H9 (cell line): Measurements from ENCODE around the gene HUS1. TPM values are rescaled to one million over a fixed set of nuclear protein-coding genes. Genes with fewer than 3 reads are reported as not detected.

Source experiments
- DNase-seq: peaks from one replicate; pipeline ENCODE4 v3.0.0-alpha.2; 2017
- H2AFZ ChIP-seq: one replicate; pipeline ENCODE4 v1.6.1; 2013; ENCODE audit warnings: mild to moderate bottlenecking, low read length, control low read depth, moderate library complexity
- H2AK5ac ChIP-seq: 2 replicates; pipeline ENCODE4 v1.6.1; 2013; ENCODE audit warnings: low read length, control low read depth, mixed read lengths; ENCODE audit not compliant: insufficient read length
- H2BK120ac ChIP-seq: one replicate; pipeline ENCODE4 v1.6.1; 2013; ENCODE audit warnings: low read depth, mild to moderate bottlenecking, low read length, control low read depth, inconsistent platforms; ENCODE audit not compliant: poor library complexity, severe bottlenecking
- H2BK12ac ChIP-seq: 2 replicates; pipeline ENCODE4 v1.6.1; 2013; ENCODE audit warnings: low read length, control low read depth, mixed read lengths, low read depth; ENCODE audit not compliant: insufficient read length
- H2BK15ac ChIP-seq: 2 replicates; pipeline ENCODE4 v1.6.1; 2013; ENCODE audit warnings: low read depth, low read length, control low read depth
- H2BK20ac ChIP-seq: one replicate; pipeline ENCODE4 v1.6.1; 2013; ENCODE audit warnings: low read depth, mild to moderate bottlenecking, low read length, control low read depth, inconsistent platforms; ENCODE audit not compliant: poor library complexity, severe bottlenecking
- H2BK5ac ChIP-seq: 2 replicates; pipeline ENCODE4 v1.6.1; 2013; ENCODE audit warnings: low read length, control low read depth, mixed read lengths; ENCODE audit not compliant: insufficient read length
- H3K14ac ChIP-seq: 2 replicates; pipeline ENCODE4 v1.6.1; 2013; ENCODE audit warnings: low read length, control low read depth; ENCODE audit not compliant: insufficient read depth
- H3K18ac ChIP-seq: 2 replicates; pipeline ENCODE4 v1.6.1; 2013; ENCODE audit warnings: low read depth, mild to moderate bottlenecking, mixed read lengths, low read length, control low read depth; ENCODE audit not compliant: insufficient read length
- H3K23ac ChIP-seq: 2 replicates; pipeline ENCODE4 v1.6.1; 2013; ENCODE audit warnings: low read length, control low read depth, mixed read lengths, low read depth; ENCODE audit not compliant: insufficient read length
- H3K23me2 ChIP-seq: 2 replicates; pipeline ENCODE4 v1.6.1; 2013; ENCODE audit warnings: low read depth, mild to moderate bottlenecking, mixed read lengths, low read length, control low read depth; ENCODE audit not compliant: insufficient read length, poor library complexity, severe bottlenecking
- H3K27ac ChIP-seq: 2 replicates; pipeline ENCODE4 v1.5.1; 2013; ENCODE audit warnings: low read length, control low read depth, mixed read lengths, low read depth; ENCODE audit not compliant: insufficient read length
- H3K27me3 ChIP-seq: 2 replicates; pipeline ENCODE4 v1.6.1; 2013; ENCODE audit warnings: low read length, control low read depth, inconsistent platforms; ENCODE audit not compliant: insufficient read depth
- H3K4ac ChIP-seq: 2 replicates; pipeline ENCODE4 v1.6.1; 2013; ENCODE audit warnings: low read depth, mild to moderate bottlenecking, control low read depth, inconsistent platforms, low read length, moderate library complexity
- H3K4me1 ChIP-seq: 2 replicates; pipeline ENCODE4 v1.6.1; 2013; ENCODE audit warnings: low read length, control low read depth, inconsistent platforms; ENCODE audit not compliant: insufficient read depth
- H3K4me2 ChIP-seq: 2 replicates; pipeline ENCODE4 v1.6.1; 2013; ENCODE audit warnings: low read length, control low read depth, mixed read lengths; ENCODE audit not compliant: insufficient read length, insufficient read depth
- H3K56ac ChIP-seq: 2 replicates; pipeline ENCODE4 v1.6.1; 2013; ENCODE audit warnings: low read depth, mild to moderate bottlenecking, mixed read lengths, low read length, control low read depth; ENCODE audit not compliant: insufficient read length
- H3K79me1 ChIP-seq: 2 replicates; pipeline ENCODE4 v1.6.1; 2013; ENCODE audit warnings: low read depth, mild to moderate bottlenecking, moderate library complexity, low read length, control low read depth, inconsistent platforms; ENCODE audit not compliant: insufficient read depth, poor library complexity, severe bottlenecking
- H3K79me2 ChIP-seq: 2 replicates; pipeline ENCODE4 v1.6.1; 2013; ENCODE audit warnings: low read length, control low read depth, inconsistent platforms; ENCODE audit not compliant: insufficient read depth
- H3K9ac ChIP-seq: 2 replicates; pipeline ENCODE4 v1.6.1; 2013; ENCODE audit warnings: low read length, control low read depth, mixed read lengths; ENCODE audit not compliant: insufficient read length; ENCODE audit errors: extremely low read depth
- H3K9me3 ChIP-seq: one replicate; pipeline ENCODE4 v1.6.1; 2013; ENCODE audit warnings: low read depth, low read length, inconsistent platforms; ENCODE audit not compliant: control insufficient read depth
- H3T11ph ChIP-seq: one replicate; pipeline ENCODE4 v1.6.1; 2013; ENCODE audit warnings: mild to moderate bottlenecking, low read length, control low read depth, inconsistent platforms
- H4K20me1 ChIP-seq: one replicate; pipeline ENCODE4 v1.6.1; 2013; ENCODE audit not compliant: control insufficient read depth, insufficient read length, insufficient read depth
- H4K5ac ChIP-seq: 2 replicates; pipeline ENCODE4 v1.6.1; 2013; ENCODE audit warnings: low read depth, mild to moderate bottlenecking, mixed read lengths, low read length, control low read depth; ENCODE audit not compliant: insufficient read length
- H4K8ac ChIP-seq: replicated peaks from 2 replicates; pipeline ENCODE4 v1.6.1; 2013; ENCODE audit warnings: low read length, control low read depth, mixed read lengths, low read depth; ENCODE audit not compliant: insufficient read length
- H4K91ac ChIP-seq: 2 replicates; pipeline ENCODE4 v1.6.1; 2013; ENCODE audit warnings: low read depth, mild to moderate bottlenecking, moderate library complexity, mixed read lengths, low read length, control low read depth; ENCODE audit not compliant: insufficient read length
- H3K27ac Mint-ChIP-seq, 3 experiments: 2 replicates in 2 of 3; 3 replicates in 1 of 3; pipeline ENCODE4 v1.8.0; 2020 to 2021; ENCODE audit warnings: mixed read lengths in 3 of 3, mild to moderate bottlenecking in 1 of 3, moderate library complexity in 1 of 3
- H3K27me3 Mint-ChIP-seq: 2 replicates; pipeline ENCODE4 v1.8.0; 2021; ENCODE audit warnings: low read depth, mild to moderate bottlenecking, moderate library complexity, mixed read lengths
- H3K36me3 Mint-ChIP-seq, 3 experiments: 2 replicates in 2 of 3; 3 replicates in 1 of 3; pipeline ENCODE4 v1.8.0; 2020 to 2021; ENCODE audit warnings: low read depth in 3 of 3, mixed read lengths in 3 of 3; ENCODE audit not compliant: insufficient read depth in 1 of 3
- H3K4me1 Mint-ChIP-seq, 2 experiments: 2 replicates each; pipeline ENCODE4 v1.8.0; 2020; ENCODE audit warnings: mixed read lengths in 2 of 2
- H3K4me3 Mint-ChIP-seq, 2 experiments: 2 replicates in 1 of 2; 3 replicates in 1 of 2; pipeline ENCODE4 v1.8.0; 2020 to 2021; ENCODE audit warnings: mild to moderate bottlenecking in 2 of 2, mixed read lengths in 2 of 2, moderate library complexity in 1 of 2
- H3K9me3 Mint-ChIP-seq, 2 experiments: 2 replicates in 1 of 2; 3 replicates in 1 of 2; pipeline ENCODE4 v1.8.0; 2020; ENCODE audit warnings: mild to moderate bottlenecking in 2 of 2, mixed read lengths in 2 of 2, moderate library complexity in 1 of 2
- CTCF ChIP-seq: fragments of 200-600 bp; sonication (generic); conservative IDR thresholded peaks from 3 replicates; pipeline ENCODE4 v1.8.0; 2021; ENCODE audit warnings: antibody characterized with exemption, mild to moderate bottlenecking
- WGBS: extraction: QIAGEN DNeasy Blood & Tissue Kit; methylation state at CpG from one replicate; pipeline ENCODE4 v1.1.7; 2013; ENCODE audit warnings: missing lambda C conversion rate, low lambda C conversion rate, mixed read lengths; ENCODE audit not compliant: insufficient read length; ENCODE audit errors: extremely low coverage; 5-methylcytosine and 5-hydroxymethylcytosine counted together
- total RNA-seq: library from RNA; stranded (reverse); gene quantifications from 2 replicates; pipeline ENCODE4 v1.2.1, GENCODE V29; 2021

The HUS1 gene
- total RNA-seq, 1 experiment from 2014 or later: 43.1 TPM

- H2AFZ ChIP-seq: no peak overlapping the region
- no peak overlapping the region for H3K56ac ChIP-seq
- no peaks in the 10 kb centered on the region for H3K4me1 ChIP-seq
- no peaks in the 10 kb centered on the region for H3K27me3 Mint-ChIP-seq
- H3K4me1 Mint-ChIP-seq: peaks cover 32% of the 10 kb centered on the region in 2 experiments
- no peak overlapping the region for H4K91ac ChIP-seq
- peak overlapping the region in 1 of 2 experiments; percentile 76; a peak in 1 of 5 replicates for H3K4me3 Mint-ChIP-seq
- peaks cover 2 to 6% of the 10 kb centered on the region in 2 experiments for H3K9me3 Mint-ChIP-seq
- H3T11ph ChIP-seq: no peak overlapping the region
- H3K4me2 ChIP-seq: peak overlapping the region; percentile 63
- peak overlapping the region in 2 of 3 experiments; percentile 63 to 93; a peak in 3 of 7 replicates for H3K27ac Mint-ChIP-seq
- H4K8ac ChIP-seq: no peak overlapping the region
- H3K79me2 ChIP-seq: no peaks in the 10 kb centered on the region
- no peak overlapping the region for H2BK5ac ChIP-seq
- no peaks in the 10 kb centered on the region for H3K27me3 ChIP-seq
- no peak overlapping the region for H3K18ac ChIP-seq
- H3K27ac ChIP-seq: no peak overlapping the region
- H3K36me3 Mint-ChIP-seq: peaks cover 0 to 6% (median 4%) of the 10 kb centered on the region in 3 experiments; a peak in 3 of 7 replicates
- H3K23me2 ChIP-seq: peaks cover 3% of the 10 kb centered on the region
- no CpG with 5 or more reads among the region's 3 CpGs for WGBS
- TF ChIP-seq CTCF: no peak
- H2BK120ac ChIP-seq: no peak overlapping the region
- no peaks in the 10 kb centered on the region for H3K79me1 ChIP-seq
- H2BK12ac ChIP-seq: no peak overlapping the region
- no peak for DNase-seq
- no peak overlapping the region for H3K4ac ChIP-seq
- no peak overlapping the region for H3K23ac ChIP-seq
- H2BK20ac ChIP-seq: peak overlapping the region; percentile 0
- H3K9ac ChIP-seq: no peak overlapping the region
- no peak overlapping the region for H2AK5ac ChIP-seq
- H4K20me1 ChIP-seq: no peaks in the 10 kb centered on the region
- H2BK15ac ChIP-seq: no peak overlapping the region
- H3K14ac ChIP-seq: no peak overlapping the region
- H4K5ac ChIP-seq: no peak overlapping the region
- no peaks in the 10 kb centered on the region for H3K9me3 ChIP-seq
These were observed 13.0 kb upstream of the HUS1 start for GRCh38 chr7:47992446-47992845.
